Ishikawa (cell line): ENCODE data around the gene NLGN1.

Source experiments
- CEBPB ChIP-seq: IDR thresholded peaks from 2 replicates; pipeline ENCODE4 v1.6.1; 2012
- CREB1 ChIP-seq: IDR thresholded peaks from 2 replicates; pipeline ENCODE4 v1.6.1; 2012; ENCODE audit warnings: low read depth
- EGR1 ChIP-seq: IDR thresholded peaks from 2 replicates; pipeline ENCODE4 v1.6.1; 2012
- EP300 ChIP-seq: IDR thresholded peaks from 2 replicates; pipeline ENCODE4 v1.6.1; 2012; ENCODE audit warnings: borderline replicate concordance
- FOXM1 ChIP-seq: IDR thresholded peaks from 2 replicates; pipeline ENCODE4 v1.6.1; 2012; ENCODE audit warnings: low read depth, borderline replicate concordance
- NFIC ChIP-seq: IDR thresholded peaks from 2 replicates; pipeline ENCODE4 v1.6.1; 2012
- RAD21 ChIP-seq: IDR thresholded peaks from 2 replicates; pipeline ENCODE4 v1.6.1; 2012; ENCODE audit warnings: low read depth
- TAF1 ChIP-seq: IDR thresholded peaks from 2 replicates; pipeline ENCODE4 v1.6.1; 2012; ENCODE audit warnings: low read depth, mild to moderate bottlenecking
- TCF12 ChIP-seq: IDR thresholded peaks from 2 replicates; pipeline ENCODE4 v1.6.1; 2012; ENCODE audit warnings: low read depth
- TEAD4 ChIP-seq: IDR thresholded peaks from 2 replicates; pipeline ENCODE4 v1.6.1; 2012
- YY1 ChIP-seq: IDR thresholded peaks from 2 replicates; pipeline ENCODE4 v1.6.1; 2012; ENCODE audit warnings: low read depth
- ZBTB7A ChIP-seq: IDR thresholded peaks from 2 replicates; pipeline ENCODE4 v1.6.1; 2012; ENCODE audit warnings: low read depth
- TF ChIP-seq, protein P1 (sequence below): IDR thresholded peaks from 2 replicates; pipeline ENCODE4 v1.6.1; 2012; ENCODE audit warnings: low read depth, mild to moderate bottlenecking
- TF ChIP-seq, protein P2 (sequence below): IDR thresholded peaks from 2 replicates; pipeline ENCODE4 v1.6.1; 2012

Gene NLGN1

DNA sequence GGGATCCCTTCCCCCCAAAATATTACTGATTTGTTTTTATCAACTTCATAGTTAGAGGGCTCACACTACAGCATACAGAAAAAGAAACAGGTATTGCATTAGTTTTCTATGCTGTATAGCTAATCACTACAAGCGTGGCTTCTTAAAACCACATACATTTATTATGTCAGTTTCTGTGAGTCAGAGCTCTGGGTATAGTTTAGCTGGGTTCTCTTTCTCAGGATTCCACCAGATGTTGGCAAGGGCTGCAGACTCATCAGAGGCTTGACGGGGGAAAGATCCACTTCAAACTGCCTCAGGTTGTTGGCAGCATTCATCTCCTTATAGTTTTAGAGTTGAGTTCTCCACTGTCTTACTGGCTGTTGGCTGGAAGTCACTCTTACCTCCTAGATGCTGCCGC, 328.0 kb downstream of the NLGN1 start:
- no peak for TF ChIP-seq TEAD4
- TF ChIP-seq FOXM1, result no peak
- TF ChIP-seq EP300, result no peak
- TF ChIP-seq ZBTB7A, result no peak
- no peak for TF ChIP-seq YY1
- TF ChIP-seq, protein P1, sequence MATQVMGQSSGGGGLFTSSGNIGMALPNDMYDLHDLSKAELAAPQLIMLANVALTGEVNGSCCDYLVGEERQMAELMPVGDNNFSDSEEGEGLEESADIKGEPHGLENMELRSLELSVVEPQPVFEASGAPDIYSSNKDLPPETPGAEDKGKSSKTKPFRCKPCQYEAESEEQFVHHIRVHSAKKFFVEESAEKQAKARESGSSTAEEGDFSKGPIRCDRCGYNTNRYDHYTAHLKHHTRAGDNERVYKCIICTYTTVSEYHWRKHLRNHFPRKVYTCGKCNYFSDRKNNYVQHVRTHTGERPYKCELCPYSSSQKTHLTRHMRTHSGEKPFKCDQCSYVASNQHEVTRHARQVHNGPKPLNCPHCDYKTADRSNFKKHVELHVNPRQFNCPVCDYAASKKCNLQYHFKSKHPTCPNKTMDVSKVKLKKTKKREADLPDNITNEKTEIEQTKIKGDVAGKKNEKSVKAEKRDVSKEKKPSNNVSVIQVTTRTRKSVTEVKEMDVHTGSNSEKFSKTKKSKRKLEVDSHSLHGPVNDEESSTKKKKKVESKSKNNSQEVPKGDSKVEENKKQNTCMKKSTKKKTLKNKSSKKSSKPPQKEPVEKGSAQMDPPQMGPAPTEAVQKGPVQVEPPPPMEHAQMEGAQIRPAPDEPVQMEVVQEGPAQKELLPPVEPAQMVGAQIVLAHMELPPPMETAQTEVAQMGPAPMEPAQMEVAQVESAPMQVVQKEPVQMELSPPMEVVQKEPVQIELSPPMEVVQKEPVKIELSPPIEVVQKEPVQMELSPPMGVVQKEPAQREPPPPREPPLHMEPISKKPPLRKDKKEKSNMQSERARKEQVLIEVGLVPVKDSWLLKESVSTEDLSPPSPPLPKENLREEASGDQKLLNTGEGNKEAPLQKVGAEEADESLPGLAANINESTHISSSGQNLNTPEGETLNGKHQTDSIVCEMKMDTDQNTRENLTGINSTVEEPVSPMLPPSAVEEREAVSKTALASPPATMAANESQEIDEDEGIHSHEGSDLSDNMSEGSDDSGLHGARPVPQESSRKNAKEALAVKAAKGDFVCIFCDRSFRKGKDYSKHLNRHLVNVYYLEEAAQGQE, result no peak
- no peak for TF ChIP-seq TCF12

DNA sequence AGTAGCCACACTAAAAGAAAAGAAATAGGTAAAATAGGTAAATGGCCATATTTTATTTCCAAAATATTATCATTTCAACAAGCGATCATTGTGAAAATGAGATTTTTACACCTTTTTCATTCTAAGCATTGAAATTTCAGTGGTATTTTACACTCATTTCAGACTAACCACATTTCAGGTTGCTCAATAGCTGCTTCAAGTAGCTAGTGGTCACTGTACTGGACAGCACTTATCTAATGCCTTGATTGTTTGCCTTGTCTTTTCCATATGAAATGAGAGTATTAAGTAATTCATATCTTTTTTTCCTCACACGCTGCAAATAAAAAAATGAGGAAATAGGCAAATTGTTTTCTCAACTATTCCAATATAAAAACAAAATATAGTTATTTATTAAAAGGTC, 332.8 kb downstream of the NLGN1 start:
- TF ChIP-seq YY1 (no peak), RAD21 (no peak)
- TF ChIP-seq, protein P1, result no peak

DNA sequence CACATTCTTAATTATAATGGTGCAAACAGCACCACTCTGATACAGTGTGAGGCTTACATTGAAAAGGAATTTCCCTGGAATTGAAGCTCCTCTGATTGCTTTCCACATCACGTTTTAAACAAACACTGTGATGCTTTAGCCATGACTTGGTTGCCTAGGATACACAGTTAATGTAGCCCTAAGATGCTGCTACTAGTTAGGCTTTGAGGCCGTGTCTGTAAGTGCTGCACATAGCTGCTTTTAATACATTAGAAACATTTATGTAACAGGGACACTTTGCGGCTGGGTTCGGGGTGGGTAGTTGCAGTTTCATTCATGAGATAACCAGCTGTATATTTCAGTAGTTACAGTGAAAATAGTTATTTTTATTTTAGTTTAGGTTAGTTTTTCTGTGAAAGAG, 334.7 kb downstream of the NLGN1 start:
- no peak for TF ChIP-seq NFIC
- TF ChIP-seq, protein P1, result no peak
- no peak for TF ChIP-seq YY1
- TF ChIP-seq EP300, result no peak
- no peak for TF ChIP-seq CEBPB
- TF ChIP-seq CREB1, result no peak

GRCh38 chr3:173733029-173733652, 335.6 kb downstream of the NLGN1 start:
- TF ChIP-seq RAD21, result peak; percentile 24; the same call in 1 of the 2 replicates
- TF ChIP-seq TAF1, result no peak

GRCh38 chr3:173734473-173734872, 336.9 kb downstream of the NLGN1 start:
- no peak for TF ChIP-seq TEAD4
- TF ChIP-seq, protein P2, sequence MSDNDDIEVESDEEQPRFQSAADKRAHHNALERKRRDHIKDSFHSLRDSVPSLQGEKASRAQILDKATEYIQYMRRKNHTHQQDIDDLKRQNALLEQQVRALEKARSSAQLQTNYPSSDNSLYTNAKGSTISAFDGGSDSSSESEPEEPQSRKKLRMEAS, result no peak
- TF ChIP-seq TCF12, result no peak
- TF ChIP-seq ZBTB7A, result no peak
- no peak for TF ChIP-seq CREB1
- TF ChIP-seq, protein P1, result no peak
- TF ChIP-seq NFIC, result no peak
- no peak for TF ChIP-seq EGR1
- TF ChIP-seq YY1, result no peak
- TF ChIP-seq CEBPB, result no peak

DNA sequence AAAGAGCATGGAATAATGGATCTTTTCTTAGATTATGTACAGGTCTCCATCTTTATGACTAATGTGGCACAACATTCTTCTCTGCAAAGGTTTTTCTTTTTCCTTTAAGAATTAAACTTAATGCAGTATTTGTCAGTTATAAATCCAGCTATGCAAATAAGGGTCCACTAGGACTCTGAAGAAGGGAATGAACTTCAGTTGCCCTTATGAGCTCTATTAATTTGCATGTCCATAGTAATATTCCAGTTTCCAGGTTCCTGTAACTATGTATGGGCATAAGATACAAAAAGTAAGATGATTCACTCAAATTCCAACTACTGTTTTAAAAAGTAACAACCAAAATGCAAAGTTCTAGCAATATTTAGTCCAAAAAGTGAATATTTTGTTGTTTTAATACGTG, 337.4 kb downstream of the NLGN1 start:
- TF ChIP-seq NFIC (no peak), CEBPB (no peak), RAD21 (no peak), ZBTB7A (no peak), EP300 (no peak), YY1 (no peak), TAF1 (no peak), TEAD4 (no peak), CREB1 (no peak)
- TF ChIP-seq, protein P1, result no peak
- TF ChIP-seq, protein P2, result no peak
